ENCODE data around the gene SH3BP1. TPM values are rescaled to one million over a fixed set of nuclear protein-coding genes. Genes with fewer than 3 reads are reported as not detected.
A peak's percentile ranks its signal among the peaks of the same experiment; 100 is the strongest.
"Not testable (repeated sequence)": the region's sequence is repeated elsewhere in the genome, so short reads cannot be mapped to it uniquely, and the experiment has no call there.

Gene SH3BP1
- total and polyA plus RNA-seq, 2 donors (not counting 1 experiment from before 2014, with no cell fraction given): 2.9 to 3.1 TPM

- Histone ChIP-seq H3K27me3 (ENCODE audit: control insufficient read depth, insufficient read depth, low read length) (no peaks in the 10 kb centered on the region), H3K4me3 (replicated peaks in 1 of 4; ENCODE audit: control extremely low read depth in 1 of 4, insufficient read depth in 1 of 4, low read depth in 3 of 4, low read length in 4 of 4) (no peak overlapping the region), H3K9ac (ENCODE audit: insufficient read depth, low read length) (no peak overlapping the region), H3K27ac (ENCODE audit: insufficient read depth, low read length) (no peak overlapping the region), H3K4me1 (ENCODE audit: control insufficient read depth, extremely low read depth, insufficient read depth, low read length) (peaks cover 8% of the 10 kb centered on the region), H3K9me3 (ENCODE audit: control insufficient read depth, insufficient read depth, low read depth, low read length) (no peaks in the 10 kb centered on the region), H3K4me2 (ENCODE audit: extremely low read depth, insufficient read depth, low read length) (no peak overlapping the region), H2AFZ (ENCODE audit: low read length) (no peak overlapping the region), H3K36me3 (ENCODE audit: control insufficient read depth, insufficient read depth, low read length) (peaks cover 27% of the 10 kb centered on the region), H4K20me1 (ENCODE audit: control insufficient read depth, extremely low read depth, insufficient read depth, low read length) (no peaks in the 10 kb centered on the region), H3K79me2 (ENCODE audit: control insufficient read depth, insufficient read depth, low read length) (peaks cover 3% of the 10 kb centered on the region)
- TF ChIP-seq CTCF (conservative IDR thresholded peaks at IDR 0.05 in 1 of 2, IDR thresholded peaks at IDR 0.05 in 1 of 2; ENCODE audit: low read depth in 1 of 2, low read length in 2 of 2) (no peak), EZH2 (IDR thresholded peaks at IDR 0.05; ENCODE audit: low read length, missing control alignments) (no peak)
- DNase-seq (ENCODE audit: low read depth in 2 of 2): no peak
Measured at GRCh38 chr22:37692627-37693285, 53.3 kb downstream of the SH3BP1 start.

- not testable (repeated sequence) for H4K20me1 ChIP-seq (ENCODE audit: control insufficient read depth, extremely low read depth, insufficient read depth, low read length); H3K4me1 ChIP-seq (ENCODE audit: control insufficient read depth, extremely low read depth, insufficient read depth, low read length); H3K9ac ChIP-seq (ENCODE audit: insufficient read depth, low read length); H3K79me2 ChIP-seq (ENCODE audit: control insufficient read depth, insufficient read depth, low read length); H3K4me3 ChIP-seq (replicated peaks in 1 of 4; ENCODE audit: control extremely low read depth in 1 of 4, insufficient read depth in 1 of 4, low read depth in 3 of 4, low read length in 4 of 4); H3K27me3 ChIP-seq (ENCODE audit: control insufficient read depth, insufficient read depth, low read length); DNase-seq (ENCODE audit: low read depth in 2 of 2); H3K27ac ChIP-seq (ENCODE audit: insufficient read depth, low read length); H3K4me2 ChIP-seq (ENCODE audit: extremely low read depth, insufficient read depth, low read length); H3K9me3 ChIP-seq (ENCODE audit: control insufficient read depth, insufficient read depth, low read depth, low read length); H2AFZ ChIP-seq (ENCODE audit: low read length)
- peaks cover 18% of the 10 kb centered on the region for H3K36me3 ChIP-seq (ENCODE audit: control insufficient read depth, insufficient read depth, low read length)
Measured at GRCh38 chr22:37694131-37694530, 54.7 kb downstream of the SH3BP1 start.

GRCh38 chr22:37696260-37696656, 56.8 kb downstream of the SH3BP1 start:
- H3K9ac ChIP-seq (ENCODE audit: insufficient read depth, low read length); H2AFZ ChIP-seq (ENCODE audit: low read length); H3K4me1 ChIP-seq (ENCODE audit: control insufficient read depth, extremely low read depth, insufficient read depth, low read length); H3K27me3 ChIP-seq (ENCODE audit: control insufficient read depth, insufficient read depth, low read length); DNase-seq (ENCODE audit: low read depth in 2 of 2); H4K20me1 ChIP-seq (ENCODE audit: control insufficient read depth, extremely low read depth, insufficient read depth, low read length); H3K9me3 ChIP-seq (ENCODE audit: control insufficient read depth, insufficient read depth, low read depth, low read length); H3K27ac ChIP-seq (ENCODE audit: insufficient read depth, low read length); H3K79me2 ChIP-seq (ENCODE audit: control insufficient read depth, insufficient read depth, low read length): not testable (repeated sequence)
- Histone ChIP-seq H3K4me2 (ENCODE audit: extremely low read depth, insufficient read depth, low read length) (peak overlapping the region; percentile 74), H3K36me3 (ENCODE audit: control insufficient read depth, insufficient read depth, low read length) (peaks cover 11% of the 10 kb centered on the region), H3K4me3 (replicated peaks in 1 of 4; ENCODE audit: control extremely low read depth in 1 of 4, insufficient read depth in 1 of 4, low read depth in 3 of 4, low read length in 4 of 4) (peak overlapping the region in 1 of 4 experiments; percentile 38)
